OCI-LY3 (cell line): ENCODE measurements around the gene RUSC1.

Experiments used
- EZH2phosphoT487 ChIP-seq: fragments of 200-600 bp; shearing (Covaris generic); IDR thresholded peaks from 2 replicates; pipeline ENCODE4 v1.6.1; 2018; ENCODE audit warnings: antibody characterized with exemption, mixed run types, low read depth
- TF ChIP-seq, protein P1 (sequence below): fragments of 200-600, 300-600 bp; sonication (generic); IDR thresholded peaks from 2 replicates; pipeline ENCODE4 v1.5.1; 2014; ENCODE audit warnings: antibody characterized with exemption, low read length, low read depth

DNA sequence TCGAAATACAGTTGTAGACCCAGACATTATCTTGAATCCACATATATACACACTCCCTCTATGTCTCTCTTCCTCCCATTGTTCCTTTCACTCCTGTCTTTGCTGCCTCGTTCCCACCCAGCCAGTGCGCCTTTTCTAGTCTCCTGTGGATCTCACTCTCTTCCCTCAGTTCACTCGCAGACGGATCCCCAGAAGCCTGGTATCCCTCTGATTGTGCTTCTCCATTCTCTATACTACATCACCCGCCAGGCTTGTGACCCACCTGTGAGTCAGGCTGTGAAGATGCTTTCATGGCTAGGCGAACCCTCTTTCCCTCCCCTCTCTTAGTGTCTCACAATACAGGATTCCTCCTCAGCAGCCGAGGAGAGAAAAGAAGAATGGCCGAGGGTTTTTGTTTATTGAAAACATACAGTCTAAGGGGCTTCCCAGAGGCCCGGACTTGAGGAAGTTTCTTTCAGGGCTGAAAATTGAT lies 42.0 kb upstream of the RUSC1 start:
- TF ChIP-seq, protein P1, sequence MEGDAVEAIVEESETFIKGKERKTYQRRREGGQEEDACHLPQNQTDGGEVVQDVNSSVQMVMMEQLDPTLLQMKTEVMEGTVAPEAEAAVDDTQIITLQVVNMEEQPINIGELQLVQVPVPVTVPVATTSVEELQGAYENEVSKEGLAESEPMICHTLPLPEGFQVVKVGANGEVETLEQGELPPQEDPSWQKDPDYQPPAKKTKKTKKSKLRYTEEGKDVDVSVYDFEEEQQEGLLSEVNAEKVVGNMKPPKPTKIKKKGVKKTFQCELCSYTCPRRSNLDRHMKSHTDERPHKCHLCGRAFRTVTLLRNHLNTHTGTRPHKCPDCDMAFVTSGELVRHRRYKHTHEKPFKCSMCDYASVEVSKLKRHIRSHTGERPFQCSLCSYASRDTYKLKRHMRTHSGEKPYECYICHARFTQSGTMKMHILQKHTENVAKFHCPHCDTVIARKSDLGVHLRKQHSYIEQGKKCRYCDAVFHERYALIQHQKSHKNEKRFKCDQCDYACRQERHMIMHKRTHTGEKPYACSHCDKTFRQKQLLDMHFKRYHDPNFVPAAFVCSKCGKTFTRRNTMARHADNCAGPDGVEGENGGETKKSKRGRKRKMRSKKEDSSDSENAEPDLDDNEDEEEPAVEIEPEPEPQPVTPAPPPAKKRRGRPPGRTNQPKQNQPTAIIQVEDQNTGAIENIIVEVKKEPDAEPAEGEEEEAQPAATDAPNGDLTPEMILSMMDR = no peak
- no peak for TF ChIP-seq EZH2phosphoT487
